KG1 (cell line): Measurements from ENCODE around the gene SMIM14.

Experiments used
- DNase-seq: peaks from one replicate; lab custom pipeline; 2025; lab: John Stamatoyannopoulos, UW

SMIM14 gene

DNA sequence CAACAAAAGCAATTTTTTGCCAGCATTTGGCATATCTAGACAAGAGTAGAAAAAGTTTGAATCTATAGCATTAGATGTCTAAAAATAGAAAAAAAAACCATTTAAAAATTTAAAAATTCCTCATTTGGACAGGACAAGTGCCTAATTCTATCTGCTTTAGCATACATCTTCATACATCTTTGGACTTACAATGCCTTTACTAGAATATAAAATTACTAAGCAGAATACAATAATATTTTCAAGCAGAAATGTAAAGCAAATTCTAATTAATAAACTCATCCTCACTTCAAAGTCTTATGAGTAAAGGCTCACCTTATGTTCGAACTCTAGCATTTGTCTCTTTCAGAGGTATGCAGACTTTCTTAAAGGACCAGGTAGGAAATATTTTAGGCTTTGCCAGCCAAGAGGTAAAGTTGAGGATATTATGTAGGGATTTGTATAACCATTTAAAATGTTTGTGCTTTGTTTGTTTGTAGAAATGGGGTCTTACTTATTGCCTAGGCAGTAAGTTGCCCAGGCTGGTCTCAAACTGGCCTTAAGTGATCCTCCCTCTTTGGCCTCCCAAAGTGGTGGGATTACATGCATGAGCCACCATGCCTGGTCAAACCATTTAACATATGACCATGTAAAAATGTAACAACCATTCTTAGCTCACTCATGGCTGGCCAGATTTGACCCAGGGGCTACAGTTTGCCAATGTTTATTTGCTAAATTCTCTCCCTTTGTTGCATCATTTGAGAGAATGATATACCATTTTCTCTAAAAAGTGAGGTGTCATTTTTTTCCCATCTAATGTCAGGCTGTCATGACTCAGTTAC lies 140.5 kb downstream of the SMIM14 start:
- no peak for DNase-seq
